ENCODE data around the gene SHISA7.

- no peak for TF ChIP-seq CTCF (IDR thresholded peaks at IDR 0.05)
- no peak for TF ChIP-seq ZFX (IDR thresholded peaks at IDR 0.05; ENCODE audit: borderline replicate concordance)
These were observed 13.2 kb upstream of the SHISA7 start for GRCh38 chr19:55456347-55456746.

Measured in 22Rv1 (cell line).